IMR-90 (cell line): ENCODE measurements around the gene TLX1. TPM values are rescaled to one million over a fixed set of nuclear protein-coding genes. Genes with fewer than 3 reads are reported as not detected.

ENCODE experiments used
- ATAC-seq: fragments of 200-7000 bp; cut with Tn5 transposase; 2 replicates; pipeline ENCODE4 v1.9.1; 2020; ENCODE audit warnings: low read depth, mild to moderate bottlenecking, moderate library complexity
- BruUV-seq: library from RNA; stranded (reverse); fragments of 400-500 nt; replicated peaks from 2 replicates; lab custom pipeline; 2021; lab: Mats Ljungman, UMichigan
- CTCF ChIA-PET: fragments of 300-600 bp; formaldehyde crosslinking; extraction: SDS; loops from one replicate; lab custom pipeline; 2021; ENCODE audit warnings: antibody characterized with exemption; lab: Yijun Ruan, JAX
- POLR2A ChIA-PET: fragments of 300-600 bp; sonication (Branson Sonifier 250); formaldehyde crosslinking; loops from one replicate; lab custom pipeline; 2022; ENCODE audit warnings: antibody characterized with exemption; ENCODE audit not compliant: unreplicated experiment; lab: Charles Lee
- DNase-seq: peaks from one replicate; pipeline ENCODE4 v3.0.0; 2013
- H2AFZ ChIP-seq: replicated peaks from 2 replicates; pipeline ENCODE3; 2013; ENCODE audit warnings: low read length, mild to moderate bottlenecking; ENCODE audit not compliant: poor library complexity
- H2AK5ac ChIP-seq: 2 replicates; pipeline ENCODE4 v1.6.1; 2013; ENCODE audit warnings: low read depth, low read length, inconsistent platforms
- H2AK9ac ChIP-seq: replicated peaks from 2 replicates; pipeline ENCODE3; 2013; ENCODE audit warnings: mild to moderate bottlenecking, low read depth, low read length, moderate library complexity; ENCODE audit not compliant: poor library complexity
- H2BK120ac ChIP-seq: 2 replicates; pipeline ENCODE4 v1.6.1; 2013; ENCODE audit warnings: low read depth, low read length, inconsistent platforms
- H2BK15ac ChIP-seq: 3 replicates; pipeline ENCODE4 v1.6.1; 2013; ENCODE audit warnings: low read depth, low read length, inconsistent platforms
- H2BK20ac ChIP-seq: 2 replicates; pipeline ENCODE4 v1.6.1; 2013; ENCODE audit warnings: low read depth, mild to moderate bottlenecking, inconsistent platforms, low read length, moderate library complexity
- H2BK5ac ChIP-seq: 2 replicates; pipeline ENCODE4 v1.6.1; 2013; ENCODE audit warnings: mild to moderate bottlenecking, low read depth, low read length, inconsistent platforms; ENCODE audit not compliant: poor library complexity, severe bottlenecking
- H3K14ac ChIP-seq: replicated peaks from 2 replicates; pipeline ENCODE4 v1.6.1; 2013; ENCODE audit warnings: low read depth, low read length, inconsistent platforms
- H3K18ac ChIP-seq: 2 replicates; pipeline ENCODE4 v1.6.1; 2013; ENCODE audit warnings: low read depth, low read length, control low read depth
- H3K23ac ChIP-seq: 2 replicates; pipeline ENCODE4 v1.6.1; 2013; ENCODE audit warnings: low read depth, low read length, inconsistent platforms
- H3K27ac ChIP-seq: 2 replicates; pipeline ENCODE4 v1.5.1; 2013; ENCODE audit warnings: mild to moderate bottlenecking, control low read depth, low read length; ENCODE audit not compliant: insufficient read depth
- H3K27me3 ChIP-seq: 2 replicates; pipeline ENCODE4 v1.6.1; 2013; ENCODE audit warnings: low read length; ENCODE audit not compliant: control insufficient read depth, insufficient read depth
- H3K36me3 ChIP-seq: 2 replicates; pipeline ENCODE4 v1.6.1; 2013; ENCODE audit warnings: low read length, mixed read lengths; ENCODE audit not compliant: control insufficient read depth, insufficient read depth
- H3K4ac ChIP-seq: 2 replicates; pipeline ENCODE4 v1.6.1; 2013; ENCODE audit warnings: low read depth, low read length, inconsistent platforms
- H3K4me1 ChIP-seq: 2 replicates; pipeline ENCODE4 v1.6.1; 2013; ENCODE audit warnings: low read length, mixed read lengths; ENCODE audit not compliant: control insufficient read depth, insufficient read depth
- H3K4me2 ChIP-seq: 2 replicates; pipeline ENCODE4 v1.6.1; 2013; ENCODE audit warnings: low read depth, mild to moderate bottlenecking, control low read depth, low read length, moderate library complexity
- H3K4me3 ChIP-seq: 2 replicates; pipeline ENCODE4 v1.5.1; 2013; ENCODE audit warnings: low read depth, mild to moderate bottlenecking, control low read depth, low read length, moderate library complexity; ENCODE audit not compliant: insufficient read depth
- H3K56ac ChIP-seq: 2 replicates; pipeline ENCODE4 v1.6.1; 2013; ENCODE audit warnings: low read length, inconsistent platforms; ENCODE audit not compliant: insufficient read depth; ENCODE audit errors: extremely low read depth
- H3K79me1 ChIP-seq, 2 experiments: 2 replicates each; pipeline ENCODE4 v1.6.1; 2013; ENCODE audit warnings: low read length in 2 of 2, inconsistent platforms in 1 of 2, low read depth in 1 of 2
- H3K9ac ChIP-seq: 2 replicates; pipeline ENCODE4 v1.6.1; 2013; ENCODE audit warnings: low read depth, low read length, control low read depth
- H3K9me1 ChIP-seq: 2 replicates; pipeline ENCODE4 v1.6.1; 2013; ENCODE audit warnings: low read length, inconsistent platforms; ENCODE audit not compliant: insufficient read depth
- H3K9me3 ChIP-seq: 2 replicates; pipeline ENCODE4 v1.6.1; 2013; ENCODE audit warnings: low read length; ENCODE audit not compliant: control insufficient read depth, insufficient read depth
- H4K20me1 ChIP-seq: 2 replicates; pipeline ENCODE4 v1.6.1; 2013; ENCODE audit warnings: low read length, inconsistent platforms; ENCODE audit not compliant: insufficient read depth
- H4K5ac ChIP-seq: 2 replicates; pipeline ENCODE4 v1.6.1; 2013; ENCODE audit warnings: mild to moderate bottlenecking, low read depth, low read length, control low read depth
- H4K8ac ChIP-seq, 2 experiments: 2 replicates each; pipeline ENCODE4 v1.6.1; 2013; ENCODE audit warnings: low read depth in 2 of 2, low read length in 2 of 2, control low read depth in 1 of 2, inconsistent platforms in 1 of 2
- H4K91ac ChIP-seq: 2 replicates; pipeline ENCODE4 v1.6.1; 2013; ENCODE audit warnings: low read depth, low read length, inconsistent platforms; ENCODE audit not compliant: insufficient read depth
- POLR2A ChIP-seq: IDR thresholded peaks from 2 replicates; pipeline ENCODE4 v1.6.1; 2012; ENCODE audit warnings: mild to moderate bottlenecking, low read depth, low read length
- whole genome bisulfite sequencing, 2 experiments: methylation state at CpG; one replicate each; pipeline versions ENCODE4 v1.1.5 to v1.1.7; 2013; ENCODE audit warnings: missing lambda C conversion rate in 2 of 2; ENCODE audit not compliant: insufficient read length in 1 of 2; ENCODE audit errors: extremely low coverage in 2 of 2; 5-methylcytosine and 5-hydroxymethylcytosine counted together
- dilution Hi-C: fragments of 300-500 bp; cut with HindIII; formaldehyde crosslinking; loops from one replicate; pipeline ENCODE4 v1.14.3; 2018; ENCODE audit warnings: low sequenced_read_pairs; ENCODE audit not compliant: unreplicated experiment
- in situ Hi-C: fragments of 300-500 bp; cut with MboI; formaldehyde crosslinking; loops from 3 replicates; pipeline ENCODE4 v1.14.3; 2019; ENCODE audit warnings: low sequenced_read_pairs, inconsistent platforms, mixed read lengths
- intact Hi-C: fragments of 100-400 bp; cut with micrococcal nuclease; formaldehyde crosslinking; loops from 2 replicates; pipeline ENCODE4 v1.10.0; 2022
- polyA plus RNA-seq, 3 experiments: library from polyadenylated mRNA; depleted of rRNA; stranded (reverse); fragments of >200 nt; gene quantifications; 2 replicates each; pipeline ENCODE4 v1.2.3, GENCODE V29; 2012; ENCODE audit warnings: low replicate concordance in 1 of 3
- total RNA-seq: library from RNA; depleted of rRNA; stranded (reverse); fragments of >200 nt; gene quantifications from 2 replicates; pipeline ENCODE4 v1.2.3, GENCODE V29; 2012
- TF ChIP-seq, protein P1 (sequence below): fragments of 150-350 bp; IDR thresholded peaks from 2 replicates; pipeline ENCODE4 v1.6.1; 2016; ENCODE audit warnings: low read depth, mild to moderate bottlenecking, low read length, moderate library complexity, borderline replicate concordance

Gene TLX1
- total and polyA plus RNA-seq, 2 of the 4 experiments (the other 2 are of a cell fraction) = not detected

DNA sequence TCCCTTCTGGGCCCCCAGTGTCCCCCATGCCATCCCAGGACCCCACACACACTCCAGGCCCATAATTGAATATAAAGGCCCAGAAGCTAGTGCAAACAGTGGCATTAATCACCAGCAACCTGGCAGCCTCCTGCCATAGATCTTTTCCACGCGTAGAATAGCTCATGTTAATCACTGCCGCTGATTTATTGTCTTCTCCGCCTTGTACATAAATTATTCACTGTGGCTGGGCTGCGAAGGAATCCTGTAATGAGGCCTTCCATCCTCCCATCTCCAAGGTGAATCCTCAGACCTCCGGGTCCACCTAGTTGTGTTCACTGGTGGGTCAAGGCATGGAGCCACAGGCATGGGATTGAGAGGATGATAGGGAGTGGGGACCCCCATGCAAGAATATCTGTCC is 36.1 kb upstream of the TLX1 start:
- intact Hi-C loops = loop anchor here (1.0 kb wide), 1 partner anchor 47 kb away; no protein-coding TSS in a partner anchor

More for the DNA sequence above, 36.1 kb upstream of the TLX1 start:
- Histone ChIP-seq H3K36me3 (no peaks in the 10 kb centered on the region), H3K56ac (no peak overlapping the region), H2AFZ (no peak overlapping the region), H3K23ac (no peak overlapping the region), H3K9me3 (no peaks in the 10 kb centered on the region), H3K27ac (no peak overlapping the region), H2BK20ac (no peak overlapping the region), H3K79me1 (no peaks in the 10 kb centered on the region), H4K91ac (no peak overlapping the region), H4K8ac (no peak overlapping the region), H3K9me1 (no peaks in the 10 kb centered on the region), H2BK5ac (no peak overlapping the region), H3K4me2 (no peak overlapping the region), H2BK120ac (no peak overlapping the region), H2BK15ac (no peak overlapping the region), H3K9ac (no peak overlapping the region), H3K18ac (no peak overlapping the region), H4K20me1 (no peaks in the 10 kb centered on the region), H3K14ac (no peak overlapping the region), H3K4me1 (0 out of 2 replicates have a peak, but pooled peaks cover 2% of the 10 kb centered on the region), H4K5ac (no peak overlapping the region), H3K27me3 (peaks cover 78% of the 10 kb centered on the region), H3K4ac (no peak overlapping the region), H2AK5ac (no peak overlapping the region), H2AK9ac (no peak overlapping the region), H3K4me3 (no peak overlapping the region)
- no CpG with 5 or more reads among the region's 6 CpGs for WGBS, 2 experiments
- DNase-seq (no peak), ATAC-seq (no peak)
- dilution Hi-C loops (no loop called here), in situ Hi-C loops (loop anchor here (5.0 kb wide), 1 partner anchor 47 kb away; no protein-coding TSS in a partner anchor)
- TF ChIP-seq, protein P1, sequence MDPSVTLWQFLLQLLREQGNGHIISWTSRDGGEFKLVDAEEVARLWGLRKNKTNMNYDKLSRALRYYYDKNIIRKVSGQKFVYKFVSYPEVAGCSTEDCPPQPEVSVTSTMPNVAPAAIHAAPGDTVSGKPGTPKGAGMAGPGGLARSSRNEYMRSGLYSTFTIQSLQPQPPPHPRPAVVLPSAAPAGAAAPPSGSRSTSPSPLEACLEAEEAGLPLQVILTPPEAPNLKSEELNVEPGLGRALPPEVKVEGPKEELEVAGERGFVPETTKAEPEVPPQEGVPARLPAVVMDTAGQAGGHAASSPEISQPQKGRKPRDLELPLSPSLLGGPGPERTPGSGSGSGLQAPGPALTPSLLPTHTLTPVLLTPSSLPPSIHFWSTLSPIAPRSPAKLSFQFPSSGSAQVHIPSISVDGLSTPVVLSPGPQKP = no peak
- no peak for TF ChIP-seq POLR2A
- ChIA-PET CTCF (interaction anchor here (0.5 to 1.8 kb wide), 9 partner anchors 8 to 372 kb away, joined by 3 to 11 read pairs (median 3); no protein-coding TSS in a partner anchor), POLR2A (no interaction called here)
- BruUV-seq = no TSS peak
